Measurements from ENCODE around the gene KRT2. TPM values are rescaled to one million over a fixed set of nuclear protein-coding genes. Genes with fewer than 3 reads are reported as not detected.

Gene KRT2
- total RNA-seq, 1 experiment from 2014 or later = not detected

DNA sequence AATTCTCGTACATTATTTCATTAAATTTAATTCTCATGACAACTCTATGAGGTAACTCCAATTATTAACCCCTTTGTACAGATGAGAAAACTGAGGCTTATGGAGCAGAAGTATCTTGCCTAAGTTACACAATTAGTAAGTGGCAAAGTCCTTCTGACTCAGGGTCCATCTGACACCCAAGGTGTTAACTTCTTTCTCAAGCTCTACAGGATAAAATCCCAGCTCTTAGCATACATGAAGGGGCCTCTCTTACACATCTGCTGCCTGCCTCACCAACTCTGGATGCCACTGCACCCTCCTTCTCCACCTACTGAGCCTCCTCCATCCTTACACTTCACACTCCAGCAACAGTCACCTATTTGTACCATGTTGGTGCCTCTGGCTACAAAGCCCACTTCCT lies 46.5 kb downstream of the KRT2 start (continued):
- TF ChIP-seq HMGXB4 (CRISPR knock-in tag; IDR thresholded peaks at IDR 0.05) = no peak
- TF ChIP-seq, protein P1, sequence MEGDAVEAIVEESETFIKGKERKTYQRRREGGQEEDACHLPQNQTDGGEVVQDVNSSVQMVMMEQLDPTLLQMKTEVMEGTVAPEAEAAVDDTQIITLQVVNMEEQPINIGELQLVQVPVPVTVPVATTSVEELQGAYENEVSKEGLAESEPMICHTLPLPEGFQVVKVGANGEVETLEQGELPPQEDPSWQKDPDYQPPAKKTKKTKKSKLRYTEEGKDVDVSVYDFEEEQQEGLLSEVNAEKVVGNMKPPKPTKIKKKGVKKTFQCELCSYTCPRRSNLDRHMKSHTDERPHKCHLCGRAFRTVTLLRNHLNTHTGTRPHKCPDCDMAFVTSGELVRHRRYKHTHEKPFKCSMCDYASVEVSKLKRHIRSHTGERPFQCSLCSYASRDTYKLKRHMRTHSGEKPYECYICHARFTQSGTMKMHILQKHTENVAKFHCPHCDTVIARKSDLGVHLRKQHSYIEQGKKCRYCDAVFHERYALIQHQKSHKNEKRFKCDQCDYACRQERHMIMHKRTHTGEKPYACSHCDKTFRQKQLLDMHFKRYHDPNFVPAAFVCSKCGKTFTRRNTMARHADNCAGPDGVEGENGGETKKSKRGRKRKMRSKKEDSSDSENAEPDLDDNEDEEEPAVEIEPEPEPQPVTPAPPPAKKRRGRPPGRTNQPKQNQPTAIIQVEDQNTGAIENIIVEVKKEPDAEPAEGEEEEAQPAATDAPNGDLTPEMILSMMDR (IDR thresholded peaks at IDR 0.05) = no peak

GRCh38 chr12:52604859-52605258 lies 47.2 kb downstream of the KRT2 start:
- no peaks in the 10 kb centered on the region for H3K4me1 Mint-ChIP-seq
- no peak for ATAC-seq
- no peak for DNase-seq (ENCODE audit: low spot score)
- CTCF ChIA-PET = no interaction called here
- no peaks in the 10 kb centered on the region for H3K36me3 Mint-ChIP-seq
- H3K27ac Mint-ChIP-seq = no peak overlapping the region
- H3K9me3 Mint-ChIP-seq = no peaks in the 10 kb centered on the region
- peaks cover 29% of the 10 kb centered on the region for H3K27me3 Mint-ChIP-seq (ENCODE audit: low read depth)
- no peak overlapping the region for H3K4me3 Mint-ChIP-seq
- POLR2A ChIA-PET = no interaction called here
- TF ChIP-seq CREB1 (CRISPR knock-in tag; IDR thresholded peaks at IDR 0.05) (no peak), OVOL2 (CRISPR knock-in tag; IDR thresholded peaks at IDR 0.05; ENCODE audit: borderline replicate concordance) (no peak), SMAD3 (CRISPR knock-in tag; IDR thresholded peaks at IDR 0.05; ENCODE audit: borderline replicate concordance) (no peak), TEAD1 (CRISPR knock-in tag; IDR thresholded peaks at IDR 0.05) (no peak), NFYB (CRISPR knock-in tag; conservative IDR thresholded peaks at IDR 0.05; ENCODE audit: low read depth) (peak; percentile 67)
- TF ChIP-seq, protein P2, sequence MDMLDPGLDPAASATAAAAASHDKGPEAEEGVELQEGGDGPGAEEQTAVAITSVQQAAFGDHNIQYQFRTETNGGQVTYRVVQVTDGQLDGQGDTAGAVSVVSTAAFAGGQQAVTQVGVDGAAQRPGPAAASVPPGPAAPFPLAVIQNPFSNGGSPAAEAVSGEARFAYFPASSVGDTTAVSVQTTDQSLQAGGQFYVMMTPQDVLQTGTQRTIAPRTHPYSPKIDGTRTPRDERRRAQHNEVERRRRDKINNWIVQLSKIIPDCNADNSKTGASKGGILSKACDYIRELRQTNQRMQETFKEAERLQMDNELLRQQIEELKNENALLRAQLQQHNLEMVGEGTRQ (CRISPR knock-in tag; IDR thresholded peaks at IDR 0.05) = peak; percentile 65

GRCh38 chr12:52603314-52603713 lies 48.7 kb downstream of the KRT2 start:
- ATAC-seq (no peak), DNase-seq (ENCODE audit: low spot score) (no peak)
- Mint-ChIP-seq H3K4me1 (no peaks in the 10 kb centered on the region), H3K27me3 (ENCODE audit: low read depth) (peaks cover 33% of the 10 kb centered on the region), H3K27ac (no peak overlapping the region), H3K4me3 (no peak overlapping the region), H3K9me3 (no peaks in the 10 kb centered on the region), H3K36me3 (no peaks in the 10 kb centered on the region)
- CTCF ChIA-PET = no interaction called here
- POLR2A ChIA-PET = no interaction called here
- TF ChIP-seq ZNF671 (CRISPR knock-in tag; IDR thresholded peaks at IDR 0.05) (no peak), RORB (CRISPR knock-in tag; IDR thresholded peaks at IDR 0.05) (no peak), ZNF219 (CRISPR knock-in tag; IDR thresholded peaks at IDR 0.05; ENCODE audit: borderline replicate concordance) (no peak), ESRRA (CRISPR knock-in tag; IDR thresholded peaks at IDR 0.05; ENCODE audit: borderline replicate concordance) (no peak), ZNF532 (CRISPR knock-in tag; IDR thresholded peaks at IDR 0.05; ENCODE audit: borderline replicate concordance) (no peak), IRF1 (CRISPR knock-in tag; IDR thresholded peaks at IDR 0.05) (no peak), SP1 (CRISPR knock-in tag; conservative IDR thresholded peaks at IDR 0.05) (no peak), ZNF121 (CRISPR knock-in tag; IDR thresholded peaks at IDR 0.05) (no peak), ZNF396 (CRISPR knock-in tag; IDR thresholded peaks at IDR 0.05; ENCODE audit: borderline replicate concordance) (no peak)
- TF ChIP-seq, protein P3, sequence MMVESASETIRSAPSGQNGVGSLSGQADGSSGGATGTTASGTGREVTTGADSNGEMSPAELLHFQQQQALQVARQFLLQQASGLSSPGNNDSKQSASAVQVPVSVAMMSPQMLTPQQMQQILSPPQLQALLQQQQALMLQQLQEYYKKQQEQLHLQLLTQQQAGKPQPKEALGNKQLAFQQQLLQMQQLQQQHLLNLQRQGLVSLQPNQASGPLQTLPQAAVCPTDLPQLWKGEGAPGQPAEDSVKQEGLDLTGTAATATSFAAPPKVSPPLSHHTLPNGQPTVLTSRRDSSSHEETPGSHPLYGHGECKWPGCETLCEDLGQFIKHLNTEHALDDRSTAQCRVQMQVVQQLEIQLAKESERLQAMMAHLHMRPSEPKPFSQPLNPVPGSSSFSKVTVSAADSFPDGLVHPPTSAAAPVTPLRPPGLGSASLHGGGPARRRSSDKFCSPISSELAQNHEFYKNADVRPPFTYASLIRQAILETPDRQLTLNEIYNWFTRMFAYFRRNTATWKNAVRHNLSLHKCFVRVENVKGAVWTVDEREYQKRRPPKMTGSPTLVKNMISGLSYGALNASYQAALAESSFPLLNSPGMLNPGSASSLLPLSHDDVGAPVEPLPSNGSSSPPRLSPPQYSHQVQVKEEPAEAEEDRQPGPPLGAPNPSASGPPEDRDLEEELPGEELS (CRISPR knock-in tag; IDR thresholded peaks at IDR 0.05) = no peak
- TF ChIP-seq, protein P4, sequence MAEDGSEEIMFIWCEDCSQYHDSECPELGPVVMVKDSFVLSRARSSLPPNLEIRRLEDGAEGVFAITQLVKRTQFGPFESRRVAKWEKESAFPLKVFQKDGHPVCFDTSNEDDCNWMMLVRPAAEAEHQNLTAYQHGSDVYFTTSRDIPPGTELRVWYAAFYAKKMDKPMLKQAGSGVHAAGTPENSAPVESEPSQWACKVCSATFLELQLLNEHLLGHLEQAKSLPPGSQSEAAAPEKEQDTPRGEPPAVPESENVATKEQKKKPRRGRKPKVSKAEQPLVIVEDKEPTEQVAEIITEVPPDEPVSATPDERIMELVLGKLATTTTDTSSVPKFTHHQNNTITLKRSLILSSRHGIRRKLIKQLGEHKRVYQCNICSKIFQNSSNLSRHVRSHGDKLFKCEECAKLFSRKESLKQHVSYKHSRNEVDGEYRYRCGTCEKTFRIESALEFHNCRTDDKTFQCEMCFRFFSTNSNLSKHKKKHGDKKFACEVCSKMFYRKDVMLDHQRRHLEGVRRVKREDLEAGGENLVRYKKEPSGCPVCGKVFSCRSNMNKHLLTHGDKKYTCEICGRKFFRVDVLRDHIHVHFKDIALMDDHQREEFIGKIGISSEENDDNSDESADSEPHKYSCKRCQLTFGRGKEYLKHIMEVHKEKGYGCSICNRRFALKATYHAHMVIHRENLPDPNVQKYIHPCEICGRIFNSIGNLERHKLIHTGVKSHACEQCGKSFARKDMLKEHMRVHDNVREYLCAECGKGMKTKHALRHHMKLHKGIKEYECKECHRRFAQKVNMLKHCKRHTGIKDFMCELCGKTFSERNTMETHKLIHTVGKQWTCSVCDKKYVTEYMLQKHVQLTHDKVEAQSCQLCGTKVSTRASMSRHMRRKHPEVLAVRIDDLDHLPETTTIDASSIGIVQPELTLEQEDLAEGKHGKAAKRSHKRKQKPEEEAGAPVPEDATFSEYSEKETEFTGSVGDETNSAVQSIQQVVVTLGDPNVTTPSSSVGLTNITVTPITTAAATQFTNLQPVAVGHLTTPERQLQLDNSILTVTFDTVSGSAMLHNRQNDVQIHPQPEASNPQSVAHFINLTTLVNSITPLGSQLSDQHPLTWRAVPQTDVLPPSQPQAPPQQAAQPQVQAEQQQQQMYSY (CRISPR knock-in tag; IDR thresholded peaks at IDR 0.05) = no peak
